Activated T-cell treated with anti-CD3 and anti-CD28 coated beads for 24 hours (primary cell): ENCODE data around the gene CCDC8.
"Not testable (repeated sequence)": the region's sequence is repeated elsewhere in the genome, so short reads cannot be mapped to it uniquely, and the experiment has no call there.

Experiments
- DNase-seq: peaks from one replicate; pipeline ENCODE4 v3.0.0-alpha.2; 2020; ENCODE audit warnings: low read depth

The CCDC8 gene, protein sequence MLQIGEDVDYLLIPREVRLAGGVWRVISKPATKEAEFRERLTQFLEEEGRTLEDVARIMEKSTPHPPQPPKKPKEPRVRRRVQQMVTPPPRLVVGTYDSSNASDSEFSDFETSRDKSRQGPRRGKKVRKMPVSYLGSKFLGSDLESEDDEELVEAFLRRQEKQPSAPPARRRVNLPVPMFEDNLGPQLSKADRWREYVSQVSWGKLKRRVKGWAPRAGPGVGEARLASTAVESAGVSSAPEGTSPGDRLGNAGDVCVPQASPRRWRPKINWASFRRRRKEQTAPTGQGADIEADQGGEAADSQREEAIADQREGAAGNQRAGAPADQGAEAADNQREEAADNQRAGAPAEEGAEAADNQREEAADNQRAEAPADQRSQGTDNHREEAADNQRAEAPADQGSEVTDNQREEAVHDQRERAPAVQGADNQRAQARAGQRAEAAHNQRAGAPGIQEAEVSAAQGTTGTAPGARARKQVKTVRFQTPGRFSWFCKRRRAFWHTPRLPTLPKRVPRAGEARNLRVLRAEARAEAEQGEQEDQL

DNA sequence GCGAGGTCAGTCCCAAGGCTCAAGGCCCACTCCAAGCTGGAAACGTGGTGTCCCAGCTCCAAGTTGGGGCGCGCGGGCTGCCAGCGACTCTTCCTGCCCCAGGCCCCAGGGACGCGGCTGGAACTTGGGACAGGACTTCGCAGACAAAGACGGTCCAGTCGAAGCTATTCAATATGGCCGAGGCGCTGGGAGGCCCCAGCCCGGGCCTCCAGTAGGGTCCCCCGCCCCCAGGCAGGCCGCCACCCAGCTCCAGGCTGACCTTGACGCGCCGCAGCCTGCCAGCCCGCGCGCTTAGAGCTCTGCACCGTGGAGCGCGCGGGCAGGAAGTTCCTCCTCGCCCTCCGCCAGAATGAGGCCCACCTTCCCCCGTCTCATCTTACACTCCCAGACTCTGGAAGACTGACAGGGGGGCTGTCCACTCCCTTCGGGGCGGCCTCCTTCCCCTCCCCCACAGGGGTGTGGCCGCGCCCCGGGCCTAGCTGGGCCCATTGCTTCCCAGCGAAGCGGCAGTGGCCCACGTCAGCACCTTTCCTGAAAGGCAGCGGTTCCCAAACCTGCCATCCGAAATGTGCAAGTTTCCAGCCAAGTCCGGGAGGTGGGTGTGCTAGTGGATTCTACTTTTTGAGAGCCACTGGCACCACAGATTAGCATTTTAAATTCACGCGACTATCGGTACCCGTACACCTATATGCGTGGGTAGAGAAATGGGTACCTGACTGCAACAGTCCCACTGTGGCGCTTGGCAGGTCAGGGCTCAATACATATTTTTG lies at the start of gene CCDC8:
CCDC8 (minus strand) TSS at position 303 of the 770 bp plus-strand sequence. CDS start 754 bp downstream, outside the sequence.
- DNase-seq: no peak

DNA sequence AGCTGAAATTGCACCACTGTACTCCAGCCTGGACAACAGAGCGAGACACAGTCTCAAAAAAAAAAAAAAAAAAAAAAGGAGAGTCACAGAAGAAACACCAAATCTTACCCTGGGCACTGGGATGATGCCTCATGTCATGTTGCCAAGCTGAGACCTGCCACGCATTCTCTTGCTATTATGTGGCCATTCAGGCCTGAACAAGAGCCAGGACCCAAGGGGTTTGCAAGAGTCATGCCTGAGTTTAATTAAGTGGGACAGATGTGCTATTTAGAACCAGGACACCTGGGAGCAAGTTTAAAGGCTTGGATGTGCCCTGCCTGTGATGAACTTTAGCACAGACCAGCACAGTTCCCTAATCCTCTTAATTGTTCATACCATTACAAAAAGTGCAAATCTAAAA lies 48.2 kb upstream of the CCDC8 start:
- DNase-seq: no peak

DNA sequence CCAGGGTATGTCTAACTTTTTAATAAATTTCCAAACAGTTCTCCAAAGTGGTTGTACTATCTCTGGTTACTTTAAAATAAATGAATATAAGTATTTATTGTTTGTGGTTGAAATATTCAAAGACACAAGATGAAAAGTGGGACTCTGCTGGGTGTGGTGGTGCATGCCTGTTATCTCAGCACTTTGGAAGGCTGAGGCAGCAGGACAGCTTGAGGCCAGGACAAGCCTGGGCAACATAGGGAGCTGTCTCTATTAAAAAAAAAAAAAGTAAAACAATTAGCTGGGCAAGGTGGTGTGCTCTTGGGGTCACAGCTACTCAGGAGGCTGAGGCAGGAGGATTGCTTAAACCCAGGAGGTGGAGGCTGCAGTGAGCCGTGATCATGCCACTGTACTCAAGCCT lies 47.6 kb upstream of the CCDC8 start:
- no peak for DNase-seq

DNA sequence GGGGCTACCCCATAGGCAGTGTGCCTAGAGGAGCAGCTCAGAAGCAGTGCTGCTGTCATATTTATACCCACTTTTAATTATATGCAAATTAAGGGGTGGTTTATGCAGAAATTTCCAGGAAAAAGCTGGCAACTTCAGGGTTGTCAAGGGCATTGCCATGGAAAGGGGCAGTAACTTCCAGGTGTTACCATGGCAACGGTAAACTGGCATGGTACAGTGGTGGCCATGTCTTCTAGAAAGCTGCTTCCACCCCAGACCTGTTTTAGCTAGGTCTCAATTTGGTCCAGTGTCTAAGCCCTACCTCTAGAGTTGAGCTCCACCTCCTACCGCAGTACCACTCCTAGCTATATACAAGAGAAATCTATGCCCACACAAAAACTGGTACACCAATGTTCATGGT lies 46.7 kb upstream of the CCDC8 start:
- no peak for DNase-seq

DNA sequence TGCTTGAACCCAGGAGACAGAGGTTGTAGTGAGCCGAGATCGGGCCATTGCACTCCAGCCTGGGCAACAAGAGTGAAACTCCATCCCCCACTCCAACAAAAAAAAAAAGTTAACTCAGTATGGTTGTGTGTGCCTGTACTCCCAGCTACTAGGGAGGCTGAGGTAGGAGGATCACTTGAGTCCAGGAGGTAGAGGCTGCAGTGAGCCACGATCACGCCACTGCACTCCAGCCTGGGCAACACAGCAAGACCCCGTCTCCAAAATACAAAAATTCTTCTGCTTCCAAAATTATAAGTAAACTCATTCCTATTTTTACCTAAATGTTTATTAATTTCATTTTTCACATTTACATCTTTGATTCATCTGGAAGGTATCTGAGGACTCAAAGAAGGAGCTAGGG lies 43.6 kb upstream of the CCDC8 start:
- DNase-seq: no peak

DNA sequence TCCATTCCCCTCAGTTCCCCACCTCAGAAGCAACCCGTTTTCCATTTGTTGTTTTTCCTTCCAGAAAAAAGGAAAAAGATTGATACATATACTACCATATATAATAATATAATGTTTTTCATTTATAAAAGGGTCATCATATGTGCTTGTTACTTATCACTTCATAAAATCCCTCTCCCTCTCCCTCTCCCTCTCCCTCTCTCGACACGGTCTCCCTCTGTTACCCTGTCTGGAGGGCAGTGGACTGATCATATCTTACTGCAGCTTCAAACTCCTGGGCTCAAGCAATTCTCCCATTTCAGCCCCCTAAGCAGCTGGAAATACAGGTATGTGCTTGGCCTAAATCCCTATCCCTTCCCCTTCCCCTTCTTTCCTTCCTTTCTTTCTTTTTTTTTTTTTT lies 40.9 kb upstream of the CCDC8 start:
- no peak for DNase-seq

DNA sequence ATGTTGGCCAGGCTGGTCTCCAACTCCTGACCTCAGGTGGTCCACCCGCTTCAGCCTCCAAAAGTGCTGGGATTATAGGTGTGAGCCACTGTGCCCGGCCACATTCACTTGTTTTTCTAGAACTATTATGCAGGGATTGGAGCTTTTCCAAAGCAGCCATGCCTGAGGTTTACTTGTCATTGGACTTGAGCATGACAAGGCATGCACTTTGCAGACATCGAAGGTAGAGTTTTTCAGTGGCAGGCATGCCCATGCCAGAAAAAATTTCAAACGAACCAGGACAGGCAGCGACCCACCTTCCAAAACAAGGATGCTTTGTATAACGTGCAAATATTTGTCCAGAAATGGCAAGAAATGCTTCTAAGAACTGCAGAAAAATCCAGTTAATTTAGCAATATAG lies 40.3 kb upstream of the CCDC8 start:
- no peak for DNase-seq

DNA sequence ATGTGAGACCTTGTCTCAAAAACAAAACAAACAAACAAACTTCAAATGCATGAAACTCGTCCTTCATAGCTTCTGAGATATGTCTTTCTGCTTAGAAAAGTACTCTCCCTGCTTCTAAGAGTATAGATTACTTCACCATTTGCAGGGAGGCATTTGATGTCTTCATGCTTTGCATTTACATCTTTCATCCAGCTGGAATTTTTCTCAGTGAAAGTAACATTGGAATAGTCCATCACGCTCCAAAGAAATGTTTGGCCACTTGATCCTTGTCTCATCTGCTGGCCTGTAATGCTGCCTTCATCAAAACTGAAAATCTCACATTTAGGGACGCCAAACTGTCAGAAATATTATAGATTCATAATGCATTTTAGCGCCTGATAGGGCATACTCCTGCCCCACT lies 38.8 kb upstream of the CCDC8 start:
- no peak for DNase-seq

DNA sequence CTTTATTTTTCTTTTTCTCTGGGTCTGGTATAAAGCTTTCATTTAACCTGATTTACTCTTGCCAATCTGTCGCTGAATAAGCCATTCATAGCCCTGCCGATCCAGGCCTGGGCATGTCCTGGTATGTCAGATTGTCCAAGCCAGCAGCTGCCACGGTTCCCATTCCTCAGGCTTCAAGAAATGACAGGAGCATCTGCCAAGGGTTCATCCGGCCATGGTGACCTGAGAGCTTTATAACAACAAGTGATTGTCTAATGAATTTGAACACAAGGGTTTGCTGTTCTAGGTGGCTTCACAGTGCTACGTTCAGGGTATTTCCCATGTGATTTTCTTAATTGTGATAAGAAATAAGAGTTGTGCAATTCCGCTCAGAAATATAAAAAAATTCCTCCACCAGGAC lies 38.0 kb upstream of the CCDC8 start:
- no peak for DNase-seq

DNA sequence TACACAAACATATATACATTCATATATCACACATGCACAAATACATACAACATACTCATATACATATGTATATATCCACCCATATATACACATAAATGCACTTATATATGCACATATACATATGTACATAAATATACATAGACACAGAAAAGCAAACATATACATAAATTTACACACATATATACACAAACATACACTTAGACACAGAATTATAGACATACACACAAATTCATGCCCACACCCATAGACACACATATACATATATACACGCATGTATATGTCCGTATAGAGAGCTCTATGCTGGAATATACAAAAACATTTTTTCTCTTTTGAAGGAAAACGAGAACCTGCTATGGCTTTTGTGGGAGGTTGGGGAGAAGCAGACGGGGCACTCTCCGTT lies 37.4 kb upstream of the CCDC8 start:
- DNase-seq: no peak

DNA sequence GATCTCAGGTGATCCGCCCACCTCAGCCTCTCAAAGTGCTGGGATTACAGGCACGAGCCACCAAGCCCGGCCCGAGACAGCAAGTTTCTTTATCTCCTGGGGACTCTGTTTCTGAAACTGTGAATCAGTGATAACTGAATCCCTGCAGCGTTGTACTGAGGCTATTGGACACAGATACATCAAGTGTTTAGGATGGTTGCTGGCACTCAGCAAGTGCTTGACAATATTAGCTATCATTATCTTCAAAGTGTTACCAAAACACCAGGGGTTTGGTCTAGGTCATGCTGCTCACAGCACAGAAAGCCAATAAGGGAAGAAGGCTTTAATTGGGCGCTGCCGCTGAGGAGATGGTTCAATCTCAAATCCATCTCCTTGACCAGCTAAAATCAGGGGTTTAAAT lies 35.9 kb upstream of the CCDC8 start:
- DNase-seq: no peak

DNA sequence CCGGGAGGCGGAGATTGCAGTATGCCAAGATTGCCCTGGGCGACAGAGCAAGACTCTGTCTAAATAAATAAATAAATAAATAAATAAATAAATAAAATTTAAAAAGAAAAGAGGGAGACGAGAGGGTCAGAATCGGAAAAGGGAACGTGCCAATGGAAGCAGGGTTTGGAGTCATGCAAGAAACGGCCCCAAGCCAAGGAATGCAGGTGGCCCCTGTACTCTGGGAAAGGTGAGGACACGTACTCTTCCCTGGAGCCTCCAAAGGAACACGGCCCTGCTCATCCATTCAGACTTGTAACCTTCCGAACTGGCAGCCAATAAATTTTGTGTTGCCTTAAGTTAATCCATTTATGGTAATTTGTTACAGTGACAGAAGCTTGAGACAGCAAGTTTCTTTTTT lies 35.2 kb upstream of the CCDC8 start:
- no peak for DNase-seq

DNA sequence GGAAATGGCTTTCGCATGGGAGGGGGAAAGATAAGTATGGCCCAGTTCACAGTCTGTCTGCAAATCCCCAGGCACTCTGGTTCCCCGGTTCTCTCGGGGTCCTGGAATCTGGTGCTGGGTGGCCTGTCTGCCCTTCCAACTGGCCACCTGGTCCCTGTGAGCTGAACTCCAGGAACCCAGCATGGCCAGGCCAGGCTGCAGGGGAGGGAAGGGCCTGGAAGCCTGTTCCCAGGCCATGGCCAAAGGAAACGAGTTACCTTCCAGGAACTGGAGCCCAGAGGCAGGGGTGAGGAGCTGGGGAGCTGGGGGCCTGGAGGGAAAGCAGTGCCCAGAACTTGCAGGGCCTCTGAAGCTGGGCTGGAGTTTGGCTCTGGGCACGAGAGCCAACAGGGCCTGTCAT lies 34.5 kb upstream of the CCDC8 start:
- no peak for DNase-seq

DNA sequence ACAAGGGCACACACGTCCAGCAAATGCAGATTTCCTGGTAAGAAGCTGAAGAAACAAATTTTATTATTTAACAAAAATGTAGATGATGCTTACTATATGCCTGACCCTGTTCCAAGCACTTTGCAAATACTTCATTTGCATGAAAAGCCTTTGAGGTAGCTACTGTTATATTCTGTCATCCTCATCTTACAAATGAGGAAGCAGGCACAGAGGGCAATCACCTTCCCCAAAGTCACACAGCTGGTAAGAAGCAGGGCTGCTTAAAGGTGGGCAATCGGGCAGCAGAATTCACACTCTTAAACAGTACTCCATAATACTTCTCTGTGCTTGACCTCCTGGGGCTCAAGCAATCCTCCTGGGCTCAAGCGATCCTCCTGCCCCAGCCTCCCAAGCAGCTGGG lies 33.6 kb upstream of the CCDC8 start:
- DNase-seq: no peak

DNA sequence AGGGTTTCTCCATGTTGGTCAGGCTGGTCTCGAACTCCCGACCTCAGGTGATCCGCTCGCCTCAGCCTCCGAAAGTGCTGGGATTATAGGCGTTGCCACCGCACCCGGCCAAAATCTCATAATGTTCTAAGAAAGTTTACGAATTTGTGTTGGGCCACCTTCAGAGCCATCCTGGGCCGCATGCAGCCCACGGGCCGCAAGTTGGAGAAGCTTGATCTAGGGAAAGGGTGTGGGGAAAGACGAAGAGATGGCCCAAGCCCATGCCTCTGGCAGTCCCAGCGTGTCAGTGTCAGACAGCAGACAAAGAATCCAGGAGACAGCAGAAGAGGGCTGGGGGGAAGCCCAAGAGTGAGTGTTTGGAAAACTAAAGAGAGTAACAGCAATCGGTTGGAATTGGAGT lies 32.7 kb upstream of the CCDC8 start:
- DNase-seq: no peak

DNA sequence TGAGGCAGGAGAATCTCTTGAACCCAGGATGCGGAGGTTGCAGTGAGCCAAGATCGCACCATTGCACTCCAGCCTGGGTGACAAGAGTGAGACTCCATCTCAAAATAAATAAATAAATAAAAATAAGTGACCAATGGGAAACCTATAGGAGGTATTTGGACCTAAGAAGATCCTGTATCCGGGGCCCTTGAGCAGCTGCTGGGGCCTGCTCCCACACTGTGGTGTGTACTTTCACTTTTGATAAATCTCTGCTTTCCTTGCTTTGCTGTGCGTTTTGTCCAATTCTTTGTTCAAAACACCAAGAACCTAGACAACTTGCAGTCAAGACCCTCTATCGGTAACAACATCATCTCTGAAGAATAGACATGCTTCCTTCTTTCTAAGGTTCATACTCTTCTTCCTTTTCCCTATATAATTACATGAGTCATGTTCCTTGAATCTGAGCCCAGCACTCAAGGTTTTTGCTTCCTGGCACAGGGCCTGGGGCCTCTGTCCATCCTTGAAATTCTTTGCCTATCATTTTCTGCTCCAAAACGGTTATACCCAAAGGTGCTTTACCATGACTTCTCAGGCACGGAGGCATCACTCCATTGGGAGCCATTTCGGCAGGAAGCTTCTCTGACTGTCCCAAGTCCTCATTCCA lies 29.6 kb upstream of the CCDC8 start:
- DNase-seq: no peak

DNA sequence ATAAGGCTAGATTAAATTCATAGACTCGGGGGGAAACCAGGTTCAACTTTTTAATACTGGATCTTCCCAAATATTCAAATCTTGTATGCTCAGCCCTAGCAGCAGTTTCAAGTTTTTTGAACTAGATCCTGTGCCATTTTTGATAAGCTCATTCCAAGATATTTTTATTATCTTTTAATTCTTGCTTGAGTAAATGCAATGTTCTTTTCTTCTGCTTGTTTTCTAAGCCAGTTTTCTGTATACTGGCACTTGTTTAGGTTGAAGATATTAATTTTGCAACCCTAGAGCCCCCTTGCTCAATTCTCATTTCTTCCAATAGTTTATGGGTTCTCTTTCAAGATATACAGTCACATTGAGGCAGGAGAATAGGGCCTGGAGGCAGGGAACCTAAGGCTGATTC lies 28.5 kb upstream of the CCDC8 start:
- DNase-seq: no peak

DNA sequence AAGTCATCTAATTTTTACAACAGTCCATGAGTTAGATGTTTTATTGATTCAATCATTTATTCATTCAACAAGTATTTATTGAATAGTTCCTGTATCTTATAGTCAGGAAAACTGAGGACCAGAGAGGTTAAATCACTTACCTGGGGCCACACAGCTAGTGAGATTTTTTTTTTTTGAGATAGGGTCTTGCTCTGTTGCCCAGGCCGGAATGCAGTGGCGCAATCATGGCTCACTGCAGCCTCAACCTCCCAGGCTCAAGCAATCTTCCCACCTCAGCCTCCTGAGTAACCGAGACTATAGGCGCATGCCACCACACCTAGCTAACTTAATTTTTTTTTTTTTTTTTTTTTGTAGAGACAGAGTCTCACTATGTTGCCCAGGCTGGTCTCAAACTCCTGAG lies 22.3 kb upstream of the CCDC8 start:
- not testable (repeated sequence) for DNase-seq

DNA sequence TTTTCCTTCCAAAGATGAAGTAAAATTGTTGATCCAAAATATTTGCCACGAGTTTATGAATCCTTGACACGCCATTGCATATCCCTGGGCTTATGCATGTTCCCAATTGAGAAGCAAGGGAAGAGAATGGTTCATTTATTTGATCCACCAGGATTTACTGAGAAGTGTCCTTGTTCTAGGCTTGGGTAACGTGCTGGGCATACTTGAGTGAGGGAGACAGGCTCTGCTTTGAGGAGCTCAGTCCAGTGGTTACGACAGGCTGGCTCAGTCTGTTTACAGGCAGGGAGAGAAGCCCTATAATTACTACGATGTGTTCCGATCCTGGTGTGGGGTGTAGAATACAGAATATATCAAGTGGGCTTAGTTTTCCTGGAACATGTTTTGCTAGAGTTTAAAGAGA lies 21.6 kb upstream of the CCDC8 start:
- DNase-seq: no peak

DNA sequence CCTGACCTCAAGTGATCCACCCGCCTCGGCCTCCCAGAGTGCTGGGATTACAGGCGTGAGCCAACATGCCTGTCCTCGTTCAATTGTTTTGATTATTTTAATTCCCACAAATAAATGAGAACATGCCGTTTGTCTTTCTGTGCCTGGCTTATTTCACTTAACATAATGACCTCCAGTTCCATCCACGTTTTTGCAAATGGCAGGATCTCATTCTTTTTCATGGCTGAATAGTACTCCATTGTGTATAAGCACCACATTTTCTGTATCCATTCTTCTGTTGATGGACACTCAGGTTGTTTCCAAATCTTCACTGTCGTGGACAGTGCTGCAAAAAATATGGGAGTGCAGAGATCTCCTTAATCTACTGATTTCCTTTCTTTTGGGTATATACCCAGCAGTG lies 20.1 kb upstream of the CCDC8 start:
- DNase-seq: not testable (repeated sequence)

DNA sequence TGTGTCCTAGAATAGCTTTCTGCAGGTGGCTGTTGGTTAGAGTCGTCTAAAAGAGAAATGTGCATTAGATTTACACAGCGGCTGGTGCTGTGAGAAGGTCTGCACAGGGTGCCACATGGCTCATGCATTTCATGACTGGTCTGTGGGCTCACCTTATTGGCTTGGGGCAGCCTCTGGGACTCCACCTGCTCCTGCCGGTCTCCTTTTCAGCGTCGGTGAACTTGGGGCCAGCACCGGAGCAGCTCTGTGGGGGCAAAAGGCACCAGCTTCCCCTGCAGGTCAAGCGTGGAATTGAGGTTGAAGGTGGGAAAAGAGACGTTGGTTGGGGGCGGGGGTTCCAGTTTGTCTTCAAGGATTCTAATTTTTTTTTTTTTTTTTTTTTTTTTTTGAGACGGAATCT lies 18.5 kb upstream of the CCDC8 start:
- DNase-seq: no peak

DNA sequence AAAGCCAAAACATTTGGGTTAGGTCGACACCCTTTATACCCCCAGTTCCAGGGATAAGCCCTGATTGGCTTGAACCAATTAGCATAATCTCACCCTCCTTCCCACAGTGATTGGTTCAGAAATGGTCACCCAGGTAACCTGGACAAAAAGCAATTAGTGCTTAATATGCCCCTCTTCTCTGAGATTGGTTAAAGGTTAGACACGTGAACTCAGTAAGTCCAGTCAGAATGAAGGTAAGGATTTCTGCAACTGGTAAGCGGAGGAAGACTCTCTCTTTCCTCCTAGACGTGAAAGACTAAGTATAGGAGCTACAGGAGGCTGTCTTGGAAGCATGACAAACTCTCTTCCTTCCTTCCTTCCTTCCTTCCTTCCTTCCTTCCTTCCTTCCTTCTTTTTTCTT lies 16.6 kb upstream of the CCDC8 start:
- DNase-seq: no peak
